T-helper 2 cell (primary cell): ENCODE measurements around the gene SALL2.
A peak's percentile ranks its signal among the peaks of the same experiment; 100 is the strongest.
"Not testable (repeated sequence)": the region's sequence is repeated elsewhere in the genome, so short reads cannot be mapped to it uniquely, and the experiment has no call there.

ENCODE experiments used
- DNase-seq, 5 experiments: peaks; one replicate each; pipeline versions ENCODE4 v3.0.0 to v3.0.0-alpha.2; 2012 to 2022
- total RNA-seq, 2 donors: gene quantifications; one replicate each; lab custom pipeline; 2026; lab: John Stamatoyannopoulos, UW

SALL2 gene
- 0.94 to 1.8 reads per million in 2 donors for total RNA-seq

DNA sequence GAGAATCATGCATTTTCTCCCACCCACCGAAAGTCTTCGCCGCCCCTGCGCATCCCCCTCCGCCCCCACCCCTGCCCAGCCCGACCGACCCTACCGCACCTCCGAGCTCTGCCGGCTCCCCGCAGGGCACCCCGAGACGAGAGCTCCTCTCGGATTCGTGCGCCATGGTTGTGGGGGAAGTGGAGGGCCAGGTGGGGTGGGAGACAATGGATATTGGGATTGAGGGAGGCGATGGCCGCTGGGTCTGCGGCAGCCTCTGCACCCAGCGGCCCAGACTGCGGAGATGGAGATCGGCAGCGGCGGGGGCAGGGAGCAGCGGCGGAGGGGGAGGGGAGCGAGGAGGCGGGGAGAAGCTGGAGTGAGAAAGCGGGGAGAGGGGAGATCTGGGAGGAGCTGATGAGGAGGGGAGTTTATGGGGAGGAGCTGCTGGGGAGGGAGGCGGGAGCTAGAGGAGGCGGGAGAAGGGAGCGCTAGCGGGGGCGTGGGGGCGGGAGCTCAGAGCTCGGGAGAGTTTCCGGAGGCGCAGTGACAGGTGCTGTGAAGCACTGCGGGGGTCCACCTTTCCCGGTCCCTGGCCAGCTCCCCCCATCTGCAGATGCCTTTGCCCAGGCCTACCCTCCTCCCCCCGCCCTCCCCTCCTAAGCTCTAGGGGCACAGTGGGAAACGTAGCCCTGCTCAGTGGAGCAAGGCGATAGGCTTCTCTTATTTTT lies at the start of gene SALL2:
Gene SALL2 (minus strand): TSS at position 385 of the 710 bp plus-strand sequence. CDS start 219 bp downstream, at position 166.
- peak; percentile 32 to 70 (median 52) for DNase-seq

DNA sequence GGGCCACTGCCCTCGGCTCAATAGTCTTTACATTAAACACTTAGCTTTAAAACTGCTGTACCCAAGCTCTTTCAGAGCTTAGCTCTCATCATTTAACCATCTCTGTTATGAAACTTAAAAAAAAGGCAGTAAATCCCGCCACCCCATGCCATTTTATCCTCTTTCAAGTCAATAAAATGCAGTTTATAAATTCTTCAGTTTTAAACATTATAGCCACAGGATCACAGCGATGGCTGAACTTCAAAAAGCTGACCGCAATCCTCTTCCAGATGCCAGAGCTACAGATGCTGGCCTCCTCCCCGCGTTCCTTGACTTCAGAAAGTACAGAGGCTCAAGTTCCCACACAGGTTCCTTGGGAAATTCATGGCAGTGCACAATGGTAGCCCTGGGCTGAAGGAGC lies 49.5 kb upstream of the SALL2 start:
- DNase-seq: no peak

DNA sequence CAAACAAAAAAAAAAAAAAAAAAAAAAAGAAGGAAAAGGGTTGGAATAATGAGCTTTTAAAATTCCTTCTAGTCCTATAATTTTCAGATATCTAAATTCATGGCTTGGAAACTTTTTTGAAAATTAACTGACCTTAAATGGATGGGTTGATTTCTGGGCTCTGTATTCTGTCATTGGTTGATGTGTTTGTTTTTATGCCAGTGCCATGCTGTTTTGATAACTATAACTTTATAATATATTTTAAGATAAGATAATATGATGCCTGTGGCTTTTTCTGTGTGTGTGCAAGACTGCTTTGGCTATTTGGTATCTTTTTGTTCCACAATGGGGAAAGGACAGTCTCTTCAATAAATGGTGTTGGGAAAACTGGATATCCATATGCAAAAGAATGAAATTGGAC lies 46.5 kb upstream of the SALL2 start:
- DNase-seq: no peak

DNA sequence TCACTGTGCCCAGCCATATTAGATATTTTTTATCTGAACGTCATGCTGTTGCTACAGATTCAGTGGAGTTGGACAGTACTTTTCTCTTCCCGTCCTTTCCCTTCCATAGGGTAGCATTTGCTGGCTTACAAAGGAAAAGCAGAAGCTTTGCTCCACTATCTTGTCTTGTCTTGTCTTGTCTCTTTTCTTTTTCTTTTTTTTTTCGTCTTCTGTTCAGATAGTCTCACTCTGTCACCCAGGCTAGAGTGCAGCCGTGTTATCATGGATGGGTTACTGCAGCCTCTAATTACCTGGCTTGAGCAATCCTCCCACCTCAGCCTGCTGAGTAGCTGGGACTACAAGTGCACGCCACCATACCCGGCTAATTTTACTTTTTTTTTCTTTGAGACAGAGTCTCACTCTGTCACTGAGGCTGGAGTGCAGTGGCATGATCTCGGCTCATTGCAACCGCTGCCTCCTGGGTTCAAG lies 32.6 kb upstream of the SALL2 start:
- DNase-seq: no peak

DNA sequence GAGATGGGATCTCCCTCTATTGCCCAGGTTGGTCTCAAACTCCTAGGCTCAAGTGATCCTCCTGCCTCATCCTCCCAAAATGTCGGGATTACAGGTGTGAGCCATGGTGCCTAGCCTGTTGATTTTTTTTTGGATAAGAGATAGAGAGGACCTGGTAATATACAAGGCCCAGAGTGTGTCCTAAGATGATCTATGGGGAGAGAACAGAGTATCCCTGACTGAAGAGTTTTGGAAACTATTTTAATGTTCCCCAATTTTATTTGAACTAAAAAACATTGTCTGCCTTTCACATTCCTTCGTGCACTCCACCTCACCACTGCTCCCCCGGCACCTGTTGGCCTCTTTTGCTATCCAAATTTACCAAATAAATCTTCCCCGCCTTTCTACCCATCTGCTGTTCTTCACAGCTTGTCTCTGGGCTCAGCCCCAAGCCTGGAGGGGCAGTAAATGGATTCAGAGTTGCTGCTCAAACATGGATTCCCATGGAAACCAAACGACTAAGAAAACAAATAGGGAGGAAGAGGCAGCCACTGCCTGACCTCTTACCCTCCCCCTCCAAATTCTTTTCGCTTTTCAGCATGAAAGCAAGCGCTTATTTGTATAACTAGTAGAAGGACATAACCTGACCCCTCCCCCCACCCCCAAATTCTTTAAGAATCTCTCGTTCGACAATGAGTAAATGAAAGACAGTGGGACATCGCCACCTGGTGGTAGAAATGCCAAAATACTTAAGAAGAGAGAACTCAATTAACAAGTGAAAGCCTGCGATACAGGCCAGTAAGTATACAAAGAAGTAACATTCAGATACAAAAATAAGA lies 31.1 kb upstream of the SALL2 start:
- peak in 4 of 5 experiments; percentile 51 to 81 (median 57) for DNase-seq

DNA sequence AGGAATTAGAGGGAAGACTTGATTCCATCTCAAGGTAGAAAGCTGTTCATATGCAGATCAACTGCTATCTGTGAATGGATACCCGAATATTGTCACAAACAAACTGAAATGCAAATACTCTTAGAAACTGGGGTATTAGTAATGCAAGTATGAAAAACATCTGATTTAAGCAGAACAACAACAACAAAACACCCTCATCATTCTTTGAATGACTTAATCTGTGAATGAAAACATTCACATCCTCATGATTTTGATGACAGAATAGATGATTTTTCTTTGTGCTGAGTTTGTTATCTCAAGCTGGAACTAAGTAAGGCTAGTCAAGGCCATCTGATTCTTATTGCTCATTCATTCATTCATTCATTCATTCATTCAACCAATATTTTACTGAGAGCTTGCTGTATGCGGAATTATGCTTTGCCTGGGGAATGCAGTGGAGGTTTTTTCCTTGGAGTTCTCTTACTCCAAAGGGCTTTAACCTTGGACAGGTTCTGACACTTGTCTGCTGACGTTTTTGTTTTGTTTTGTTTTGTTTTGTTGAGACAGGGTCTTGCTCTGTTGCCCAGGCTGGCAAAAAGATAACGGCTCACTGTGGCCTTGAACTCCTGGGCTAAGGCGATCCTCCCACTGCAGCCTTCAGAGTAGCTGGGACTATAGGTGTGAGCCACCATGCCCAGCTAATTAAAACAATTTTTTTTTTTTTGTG lies 30.4 kb upstream of the SALL2 start:
- DNase-seq: no peak

DNA sequence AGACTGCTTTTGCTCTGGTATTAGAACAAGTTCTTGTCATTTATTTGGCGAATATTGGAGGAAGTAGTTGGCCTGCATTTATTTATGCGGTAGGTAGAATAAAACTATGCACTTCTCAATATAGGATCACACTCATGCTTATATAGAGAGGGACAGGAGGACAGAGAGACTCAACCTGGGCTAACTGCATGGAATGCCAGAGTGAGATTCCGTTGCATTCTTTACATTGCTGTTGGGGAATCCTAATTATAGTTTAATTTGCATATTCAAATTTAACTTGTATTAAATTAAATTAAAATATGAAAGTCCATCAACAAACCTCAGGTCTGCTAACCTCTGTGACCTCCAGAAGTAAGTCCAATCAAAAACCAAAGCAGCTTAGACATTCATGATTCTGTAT lies 27.1 kb upstream of the SALL2 start:
- DNase-seq: no peak

DNA sequence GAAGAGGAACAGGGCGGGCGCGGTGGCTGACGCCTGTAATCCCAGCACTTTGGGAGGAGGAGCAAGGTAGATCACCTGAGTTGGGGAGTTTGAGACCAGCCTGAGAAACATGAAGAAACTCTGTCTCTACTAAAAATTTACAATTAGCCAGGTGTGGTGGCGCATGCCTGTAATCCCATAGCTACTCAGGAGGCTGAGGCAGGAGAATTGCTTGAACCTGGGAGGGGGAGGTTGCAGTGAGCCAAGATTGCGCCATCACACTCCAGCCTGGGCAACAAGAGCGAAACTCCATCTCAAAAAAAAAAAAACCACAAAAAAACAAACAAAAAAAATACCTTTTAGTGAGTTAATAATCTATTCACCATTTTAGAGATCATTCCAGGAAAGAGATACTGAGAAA lies 18.4 kb upstream of the SALL2 start:
- DNase-seq: not testable (repeated sequence)

DNA sequence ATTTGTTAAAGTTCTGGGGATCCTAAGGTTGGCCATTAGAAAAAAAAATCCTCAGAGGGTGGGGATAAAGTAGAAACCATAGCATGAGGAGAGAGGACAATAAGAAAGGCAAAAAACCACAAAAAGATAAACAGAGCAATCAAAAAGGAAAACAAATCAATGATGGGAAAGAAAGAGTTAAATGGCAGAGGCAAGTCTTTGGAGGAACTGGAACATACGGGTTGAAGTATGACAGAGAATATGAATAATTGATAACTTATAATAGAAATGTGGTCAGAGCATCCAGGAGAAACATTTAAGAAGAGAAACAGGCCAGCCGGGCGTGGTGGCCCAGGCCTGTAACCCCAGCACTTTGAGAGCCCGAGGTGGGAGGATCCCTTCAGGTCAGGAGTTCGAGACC lies 17.8 kb upstream of the SALL2 start:
- no peak for DNase-seq

DNA sequence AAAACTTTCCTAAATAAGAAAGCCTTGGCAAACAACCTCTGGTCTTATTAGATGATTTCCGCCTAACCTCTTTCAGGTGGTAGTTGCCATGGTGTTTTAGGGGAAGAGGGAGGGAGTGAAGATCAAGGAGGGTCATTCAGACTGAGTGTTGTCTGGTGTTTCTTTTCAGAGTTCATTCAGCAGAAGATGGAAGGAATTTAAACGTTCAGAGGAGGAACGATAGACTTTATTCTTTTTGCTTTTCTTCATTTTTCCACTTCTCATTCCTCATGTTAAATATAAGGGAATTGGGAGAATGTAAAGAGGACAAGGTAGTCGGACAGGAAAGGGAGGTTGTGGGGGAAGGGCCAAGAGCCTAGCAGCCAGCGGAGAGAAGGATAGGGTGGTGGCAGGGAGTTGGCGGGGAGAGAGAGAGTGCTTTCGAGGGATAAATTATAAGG lies 17.4 kb upstream of the SALL2 start:
- no peak for DNase-seq

DNA sequence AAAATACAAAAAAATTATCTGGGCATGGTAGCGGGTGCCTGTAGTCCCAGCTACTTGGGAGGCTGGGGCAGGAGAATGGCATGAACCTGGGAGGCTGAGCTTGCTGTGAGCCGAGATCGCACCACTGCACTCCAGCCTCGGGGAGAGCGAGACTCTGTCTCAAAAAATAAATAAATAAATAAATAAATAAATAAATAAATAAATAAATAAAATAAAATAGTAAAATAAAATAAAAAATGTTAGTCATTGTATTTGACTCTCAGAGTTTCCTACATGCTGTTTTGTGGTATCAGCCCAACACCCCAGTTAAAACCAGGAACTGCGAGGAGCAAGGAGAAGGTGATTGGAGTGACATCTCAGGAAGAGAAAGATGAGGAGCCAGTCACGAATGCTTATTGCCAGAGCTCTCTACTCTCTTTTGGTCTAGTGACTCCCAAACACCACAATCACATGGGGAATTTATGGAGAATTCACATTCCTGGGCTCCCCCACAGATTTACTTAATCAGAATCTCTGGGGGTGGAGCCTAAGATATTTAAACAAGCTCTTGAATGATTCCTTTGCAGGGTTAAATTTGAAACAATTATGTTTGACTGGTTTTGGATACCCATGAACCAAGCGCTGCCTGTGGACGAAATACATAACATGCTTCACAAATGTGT lies 15.4 kb upstream of the SALL2 start:
- DNase-seq: no peak

DNA sequence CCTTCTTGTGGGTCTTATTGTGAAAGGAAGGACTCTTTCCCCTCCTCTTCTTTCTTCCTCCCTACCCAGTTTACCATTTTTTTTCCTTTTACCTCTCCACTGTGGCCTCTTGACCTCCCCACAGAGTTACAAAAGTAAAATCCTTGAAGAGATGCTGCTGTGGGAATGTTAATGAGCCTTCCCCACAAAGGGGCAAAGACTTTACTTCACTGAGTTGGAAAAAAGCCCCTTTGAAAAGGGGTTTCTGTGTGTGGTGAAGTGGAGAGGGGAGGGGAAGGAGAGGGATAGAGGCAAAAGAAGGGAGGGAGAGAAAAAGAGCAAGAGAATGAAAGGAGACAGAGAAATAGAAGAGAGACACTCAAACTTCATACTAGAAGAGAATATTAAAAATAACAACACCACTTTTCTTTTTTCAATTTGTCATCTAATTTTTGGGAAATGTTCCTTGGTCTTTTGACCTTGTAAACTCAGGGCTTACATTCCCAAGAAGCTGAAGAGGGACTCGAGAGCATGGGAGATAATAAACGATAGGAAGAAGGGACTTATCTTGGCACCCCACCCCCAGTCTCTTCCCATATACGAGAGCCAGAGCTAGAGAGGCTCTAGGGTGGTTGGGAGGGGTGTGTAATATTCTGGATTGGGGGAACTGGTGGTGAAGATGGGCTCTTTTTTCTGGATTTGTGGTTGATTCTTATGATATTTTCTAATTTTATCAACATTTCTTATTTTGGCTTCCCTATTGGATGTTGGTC lies 13.2 kb upstream of the SALL2 start:
- no peak for DNase-seq

DNA sequence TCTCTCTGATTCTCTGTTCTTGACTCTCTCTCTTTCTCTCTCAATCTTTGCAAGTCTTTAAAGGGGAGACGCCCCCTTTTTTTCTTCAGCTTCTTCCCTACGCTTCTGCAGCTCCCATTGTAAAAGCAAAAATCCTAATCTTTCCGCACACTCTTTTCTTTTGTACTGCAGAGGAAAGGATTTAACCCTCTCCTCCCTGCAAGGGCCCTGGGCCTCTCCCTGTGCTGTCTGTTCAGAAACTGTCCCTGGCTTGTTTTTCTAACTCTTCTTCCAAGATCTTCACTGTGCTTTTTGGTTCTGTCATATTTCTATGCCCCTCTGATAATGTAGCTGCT lies 10.9 kb upstream of the SALL2 start:
- DNase-seq: no peak

DNA sequence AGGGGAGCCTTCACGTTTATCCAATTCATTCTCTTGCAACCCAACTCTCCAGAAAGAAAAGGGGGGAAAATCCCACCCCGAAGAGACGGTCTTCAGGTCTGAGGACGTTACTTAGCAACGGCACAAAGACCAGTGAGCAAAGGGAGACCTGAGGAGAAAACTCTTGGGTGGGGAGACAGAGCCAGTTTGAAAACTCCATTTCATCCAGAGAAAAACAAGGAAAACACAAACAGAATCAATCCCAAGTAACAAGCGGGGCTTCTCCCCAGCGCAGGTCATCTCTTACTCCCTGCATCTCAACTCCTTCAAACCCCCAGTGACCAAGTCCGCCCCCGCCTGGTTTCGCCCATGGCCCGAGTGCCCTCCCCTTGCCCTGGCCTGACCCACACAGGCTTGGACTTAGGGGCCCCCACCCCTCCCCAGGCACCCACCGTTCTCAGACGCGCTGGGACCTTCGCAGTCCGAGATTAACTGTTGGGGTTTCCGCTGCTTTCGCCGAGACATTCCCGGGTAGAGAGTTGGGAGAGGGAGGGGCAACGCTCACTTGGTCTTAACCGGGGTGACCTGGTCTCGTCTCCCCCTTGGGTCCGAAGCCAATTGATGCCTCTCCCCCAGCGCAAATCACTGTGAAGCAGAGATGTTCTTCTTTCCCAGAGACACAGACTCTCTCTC lies 10.4 kb upstream of the SALL2 start:
- no peak for DNase-seq

DNA sequence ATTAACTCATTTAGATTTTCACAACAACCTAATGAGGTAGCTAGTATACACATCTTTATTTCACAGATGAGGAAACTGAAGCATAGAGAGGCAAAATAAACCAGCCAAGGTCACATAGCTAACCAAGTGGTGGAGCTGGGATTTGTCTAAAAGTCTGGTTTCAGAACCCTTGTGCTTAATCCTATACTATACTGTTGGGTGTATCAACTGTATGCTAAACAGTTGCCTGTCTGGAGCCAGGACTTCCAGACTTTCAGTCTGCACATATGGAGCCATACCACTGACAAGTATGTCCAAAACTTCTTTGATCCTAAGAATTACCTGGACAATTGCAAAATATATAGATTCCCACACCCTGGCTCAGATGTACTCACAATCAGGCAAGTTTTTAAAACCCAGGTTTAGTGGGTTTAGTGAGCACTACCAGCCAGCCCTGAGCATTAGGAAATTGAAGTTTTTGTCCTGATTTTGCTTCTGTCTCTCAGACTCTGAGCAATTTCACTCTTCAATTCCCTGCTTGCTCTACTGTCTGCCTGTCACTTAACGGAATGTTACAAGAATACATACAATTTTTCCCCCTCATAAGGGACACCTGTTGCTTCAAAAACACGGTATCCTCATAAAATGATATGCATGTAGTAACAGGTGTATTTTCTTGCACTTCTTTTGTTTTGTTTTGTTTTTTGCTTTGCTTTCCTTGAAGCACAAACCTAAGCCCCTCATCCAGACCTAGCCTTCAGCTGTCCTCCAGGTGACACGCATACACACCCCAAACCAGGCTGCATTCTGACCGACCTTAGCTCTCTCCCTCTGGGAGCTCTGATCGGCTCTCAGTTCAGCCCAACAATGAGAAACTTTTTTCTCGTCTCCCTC lies 9.6 kb upstream of the SALL2 start:
- DNase-seq: no peak

DNA sequence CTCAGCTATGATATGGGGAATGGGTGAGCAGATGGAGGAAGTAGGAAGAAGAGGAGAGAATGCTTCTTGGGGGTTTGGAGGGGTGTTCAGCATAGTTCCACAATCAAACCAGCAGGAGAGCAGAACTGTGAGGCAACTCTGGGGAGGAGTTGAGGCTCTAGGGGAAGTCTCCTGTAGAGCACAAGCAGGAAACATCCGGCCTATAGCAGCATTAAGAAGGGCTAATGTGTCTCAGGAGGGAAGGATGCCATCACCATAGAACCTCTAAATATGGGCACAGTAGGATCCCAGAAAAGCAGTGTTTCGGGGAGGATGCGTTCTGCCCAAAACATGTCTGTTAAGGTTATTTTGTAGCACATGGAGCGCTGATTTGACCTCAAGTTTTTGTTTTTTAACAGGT lies 8.4 kb upstream of the SALL2 start:
- DNase-seq: no peak

DNA sequence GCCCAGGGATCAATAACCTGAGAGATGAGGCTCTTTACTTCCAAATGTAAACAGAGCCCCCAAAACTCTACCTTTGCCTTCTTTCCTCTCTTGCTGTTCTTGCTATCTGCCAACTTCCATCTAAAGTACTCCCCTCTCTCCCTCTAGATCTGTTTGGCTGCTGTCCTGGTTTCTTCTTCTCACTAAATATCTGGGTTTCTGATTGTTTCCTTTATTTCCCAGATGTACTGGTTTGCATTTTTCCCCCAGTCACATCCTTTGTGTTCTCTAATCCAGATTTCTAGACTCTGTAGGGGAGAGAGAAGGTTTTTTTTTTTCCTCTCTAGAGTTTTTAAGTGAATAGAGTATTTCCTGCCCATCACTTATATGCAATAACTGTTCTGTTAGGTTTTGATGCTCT lies 7.1 kb upstream of the SALL2 start:
- no peak for DNase-seq

DNA sequence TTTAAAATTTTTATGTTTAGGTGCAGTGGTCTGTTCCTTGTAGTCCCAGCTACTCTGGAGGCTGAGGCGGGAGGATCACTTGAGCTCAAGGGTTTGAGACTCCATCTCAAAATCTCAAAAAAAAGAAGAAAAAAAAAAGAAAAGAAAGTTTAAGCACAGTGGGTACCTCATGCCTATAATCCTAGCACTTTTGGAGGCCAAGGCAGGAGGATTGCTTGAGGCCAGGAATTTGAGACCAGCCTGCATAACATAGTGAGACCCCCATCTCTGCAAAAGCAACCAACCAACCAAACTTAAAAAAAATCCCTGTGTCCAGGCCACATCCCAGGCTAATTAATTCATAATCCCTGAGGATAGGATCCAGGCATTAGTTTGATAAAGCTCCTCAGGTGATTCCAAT lies 3.4 kb upstream of the SALL2 start:
- DNase-seq: no peak

DNA sequence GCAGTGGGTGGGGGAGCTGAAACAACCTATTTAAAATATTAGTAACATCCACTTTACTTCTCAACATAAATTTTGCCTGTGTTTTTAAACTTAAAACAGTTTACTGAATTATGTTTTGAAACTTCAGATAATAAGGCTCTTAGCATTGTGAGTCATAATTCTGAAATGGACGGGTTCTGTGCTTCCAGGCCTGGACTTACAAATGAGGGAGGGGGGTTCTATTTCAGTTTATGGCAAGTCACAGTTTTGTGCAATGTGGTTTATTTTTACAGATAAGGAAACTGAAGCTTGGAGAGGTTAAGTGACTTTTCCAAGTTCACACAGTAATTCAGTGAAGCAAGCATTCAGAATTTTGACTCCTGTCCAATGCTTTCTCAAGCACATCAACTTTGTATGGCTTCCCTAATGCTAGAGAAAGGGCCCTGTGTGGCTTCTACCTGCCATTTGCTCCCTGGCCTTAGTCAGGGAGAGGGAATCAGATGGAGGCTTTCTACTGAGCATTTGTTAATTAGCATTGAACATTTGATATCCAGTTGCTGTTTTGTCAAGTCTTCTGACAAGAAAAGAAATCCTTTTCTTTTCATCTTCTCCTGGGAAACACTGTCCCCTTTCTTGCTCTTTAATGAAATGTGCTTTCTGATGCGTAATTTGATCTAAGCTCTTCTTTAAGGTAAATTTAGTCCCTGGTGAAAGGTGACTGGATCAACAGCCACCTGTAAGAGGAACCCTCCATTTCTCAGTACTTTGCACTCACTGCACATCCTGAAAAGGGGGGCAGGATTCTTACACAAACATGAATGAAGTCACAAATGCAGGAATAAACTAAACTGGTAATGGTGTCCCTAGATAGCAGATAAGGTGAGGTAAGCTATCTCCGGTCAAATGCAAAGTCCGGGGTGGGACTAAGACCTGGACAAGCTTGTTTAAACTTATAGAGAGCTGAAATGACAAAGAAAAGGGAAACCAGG lies 2.5 kb upstream of the SALL2 start:
- no peak for DNase-seq
